Anterior cingulate cortex (tissue), 58 donors: Measurements from ENCODE around the gene BCKDHB.

ENCODE experiments used
- DNase-seq, 58 donors: peaks; one replicate each; lab custom pipeline; 2025; lab: John Stamatoyannopoulos, UW

The BCKDHB gene

GRCh38 chr6:80316686-80317231, 210.3 kb downstream of the BCKDHB start:
- DNase-seq = peak in 16 of 58 donors; percentile 7 to 77 (median 21)

- no peak for DNase-seq
Observed at GRCh38 chr6:80319196-80319595, 212.7 kb downstream of the BCKDHB start.

- no peak for DNase-seq
Observed at GRCh38 chr6:80321011-80321410, 214.5 kb downstream of the BCKDHB start.

GRCh38 chr6:80325742-80326141, 219.3 kb downstream of the BCKDHB start:
- peak in 1 of 58 donors; percentile 36 for DNase-seq

GRCh38 chr6:80328652-80329051, 222.2 kb downstream of the BCKDHB start:
- DNase-seq = no peak

GRCh38 chr6:80329496-80329895, 223.0 kb downstream of the BCKDHB start:
- DNase-seq = no peak

- DNase-seq = no peak
Observed at GRCh38 chr6:80330961-80331360, 224.5 kb downstream of the BCKDHB start.

- no peak for DNase-seq
Observed at GRCh38 chr6:80331522-80331921, 225.1 kb downstream of the BCKDHB start.

GRCh38 chr6:80331974-80332373, 225.5 kb downstream of the BCKDHB start:
- no peak for DNase-seq

GRCh38 chr6:80333342-80333741, 226.9 kb downstream of the BCKDHB start:
- no peak for DNase-seq

GRCh38 chr6:80335121-80335531, 228.7 kb downstream of the BCKDHB start:
- DNase-seq = no peak

GRCh38 chr6:80336911-80337310, 230.4 kb downstream of the BCKDHB start:
- no peak for DNase-seq

GRCh38 chr6:80338201-80338836, 231.8 kb downstream of the BCKDHB start:
- peak in 19 of 58 donors; percentile 1 to 73 (median 17) for DNase-seq

GRCh38 chr6:80339421-80339820, 232.9 kb downstream of the BCKDHB start:
- DNase-seq = no peak

- DNase-seq = no peak
Observed at GRCh38 chr6:80340280-80340679, 233.8 kb downstream of the BCKDHB start.

GRCh38 chr6:80340686-80341085, 234.2 kb downstream of the BCKDHB start:
- no peak for DNase-seq

- DNase-seq = no peak
Observed at GRCh38 chr6:80341330-80341729, 234.9 kb downstream of the BCKDHB start.

GRCh38 chr6:80343511-80343910, 237.0 kb downstream of the BCKDHB start:
- no peak for DNase-seq

GRCh38 chr6:80347101-80347500, 240.6 kb downstream of the BCKDHB start:
- no peak for DNase-seq

GRCh38 chr6:80348263-80348662, 241.8 kb downstream of the BCKDHB start:
- DNase-seq = no peak

- no peak for DNase-seq
Observed at GRCh38 chr6:80356000-80356399, 249.5 kb downstream of the BCKDHB start.

- no peak for DNase-seq
Observed at GRCh38 chr6:80356545-80356944, 250.1 kb downstream of the BCKDHB start.

- no peak for DNase-seq
Observed at GRCh38 chr6:80357081-80357480, 250.6 kb downstream of the BCKDHB start.
